DMS53 treated with DMSO at 0.1 percent for 48 hours (cell line): ENCODE measurements around the gene HEBP2.

ENCODE experiments used
- DNase-seq: peaks from one replicate; lab custom pipeline; 2025; ENCODE audit not compliant: unreplicated experiment; lab: John Stamatoyannopoulos, UW

Gene HEBP2

GRCh38 chr6:138454981-138455706, 51.1 kb downstream of the HEBP2 start:
- no peak for DNase-seq

GRCh38 chr6:138455746-138456400, 51.9 kb downstream of the HEBP2 start:
- DNase-seq = no peak

GRCh38 chr6:138456401-138456790, 52.4 kb downstream of the HEBP2 start:
- no peak for DNase-seq

- DNase-seq = no peak
Measured at GRCh38 chr6:138461647-138462046, 57.6 kb downstream of the HEBP2 start.

- DNase-seq = no peak
Measured at GRCh38 chr6:138464085-138464484, 60.1 kb downstream of the HEBP2 start.

GRCh38 chr6:138465007-138465645, 61.1 kb downstream of the HEBP2 start:
- DNase-seq = no peak

- no peak for DNase-seq
Measured at GRCh38 chr6:138467901-138468300, 63.9 kb downstream of the HEBP2 start.

- DNase-seq = peak; percentile 30
Measured at GRCh38 chr6:138468320-138469015, 64.4 kb downstream of the HEBP2 start.
